Measurements from ENCODE around the gene MYEOV. TPM values are rescaled to one million over a fixed set of nuclear protein-coding genes. Genes with fewer than 3 reads are reported as not detected.
A peak's percentile ranks its signal among the peaks of the same experiment; 100 is the strongest.

The MYEOV gene
- total RNA-seq = 1.3 TPM

GRCh38 chr11:69293819-69294505 lies at the start of gene MYEOV:
Gene MYEOV, plus strand, starts transcription at chr11:69294155. Its CDS starts 1,200 bp downstream, at chr11:69295355.
- no peak for DNase-seq

- no peak for DNase-seq
Observed at GRCh38 chr11:69244266-69244665, 49.7 kb upstream of the MYEOV start.

- no peak for DNase-seq
Observed at GRCh38 chr11:69245041-69245440, 48.9 kb upstream of the MYEOV start.

GRCh38 chr11:69245491-69246345 lies 48.2 kb upstream of the MYEOV start:
- DNase-seq = no peak

- peak; percentile 49 for DNase-seq
Observed at GRCh38 chr11:69249311-69250185, 44.4 kb upstream of the MYEOV start.

- DNase-seq = no peak
Observed at GRCh38 chr11:69250186-69251056, 43.5 kb upstream of the MYEOV start.

- DNase-seq = no peak
Observed at GRCh38 chr11:69251057-69251393, 42.9 kb upstream of the MYEOV start.

GRCh38 chr11:69251639-69252489 lies 42.1 kb upstream of the MYEOV start:
- DNase-seq = no peak

- no peak for DNase-seq
Observed at GRCh38 chr11:69252490-69252837, 41.5 kb upstream of the MYEOV start.

GRCh38 chr11:69253028-69253427 lies 40.9 kb upstream of the MYEOV start:
- DNase-seq = no peak

GRCh38 chr11:69257134-69257533 lies 36.8 kb upstream of the MYEOV start:
- DNase-seq = no peak

- DNase-seq = no peak
Observed at GRCh38 chr11:69257838-69258658, 35.9 kb upstream of the MYEOV start.

GRCh38 chr11:69259096-69259495 lies 34.9 kb upstream of the MYEOV start:
- no peak for DNase-seq

- DNase-seq = no peak
Observed at GRCh38 chr11:69260622-69261021, 33.3 kb upstream of the MYEOV start.

GRCh38 chr11:69261116-69261515 lies 32.8 kb upstream of the MYEOV start:
- no peak for DNase-seq

- DNase-seq = no peak
Observed at GRCh38 chr11:69262918-69263735, 30.8 kb upstream of the MYEOV start.

GRCh38 chr11:69263736-69264052 lies 30.3 kb upstream of the MYEOV start:
- no peak for DNase-seq

GRCh38 chr11:69264486-69264885 lies 29.5 kb upstream of the MYEOV start:
- no peak for DNase-seq

- no peak for DNase-seq
Observed at GRCh38 chr11:69265210-69265609, 28.7 kb upstream of the MYEOV start.
